Sigmoid colon (tissue), 7 donors: ENCODE measurements around the gene SLC19A1. TPM values are rescaled to one million over a fixed set of nuclear protein-coding genes. Genes with fewer than 3 reads are reported as not detected.
A peak's percentile ranks its signal among the peaks of the same experiment; 100 is the strongest.

Experiments used
- DNase-seq: peaks from one replicate; pipeline ENCODE4 v3.0.0-alpha.2; 2019
- H3K27ac ChIP-seq, 4 donors: fragments of 200-600 bp; sonication (generic); one replicate each; pipeline ENCODE4 v1.5.1; 2016 to 2019; ENCODE audit warnings: mild to moderate bottlenecking in 1 of 4
- H3K27me3 ChIP-seq, 3 donors: fragments of 200-600 bp; sonication (generic); one replicate each; pipeline ENCODE4 v1.5.1; 2019; ENCODE audit warnings: mild to moderate bottlenecking in 1 of 3
- H3K36me3 ChIP-seq, 4 donors: fragments of 200-600 bp; sonication (generic); one replicate each; pipeline ENCODE4 v1.5.1; 2016 to 2019
- H3K4me1 ChIP-seq, 4 donors: fragments of 200-600 bp; sonication (generic); one replicate each; pipeline ENCODE4 v1.5.1; 2017 to 2019
- H3K4me3 ChIP-seq, 4 donors: fragments of 200-600 bp; sonication (generic); one replicate each; pipeline ENCODE4 v1.5.1; 2017 to 2019; ENCODE audit warnings: mild to moderate bottlenecking in 2 of 4, moderate library complexity in 1 of 4
- H3K9me3 ChIP-seq, 4 donors: fragments of 200-600 bp in 3 of 4; sonication (generic) in 3 of 4; one replicate each; pipeline versions ENCODE4 v1.5.1 to v1.6.1; 2013 to 2019
- EP300 ChIP-seq, 4 donors: sonication (generic); formaldehyde crosslinking; IDR thresholded peaks; one replicate each; pipeline ENCODE4 v1.6.1; 2017; ENCODE audit warnings: antibody characterized with exemption in 4 of 4
- POLR2A ChIP-seq, 2 donors: fragments of 450-650 bp; IDR thresholded peaks; one replicate each; pipeline ENCODE4 v1.6.1; 2016; ENCODE audit warnings: antibody characterized with exemption in 2 of 2, mild to moderate bottlenecking in 2 of 2, moderate library complexity in 2 of 2
- POLR2AphosphoS5 ChIP-seq, 4 donors: sonication (generic); formaldehyde crosslinking; IDR thresholded peaks; one replicate each; pipeline ENCODE4 v1.6.1; 2017; ENCODE audit warnings: antibody characterized with exemption in 4 of 4
- WGBS, 2 donors: extraction: QIAGEN DNeasy Blood & Tissue Kit; methylation state at CpG; one replicate each; pipeline ENCODE4 v1.1.7; 2013; 5-methylcytosine and 5-hydroxymethylcytosine counted together
- intact Hi-C: fragments of 100-400 bp; cut with DNase I; formaldehyde crosslinking; loops from one replicate; pipeline ENCODE4 v1.15.1; 2023
- polyA plus RNA-seq, 3 donors: library from polyadenylated mRNA; stranded (reverse); fragments of 200-250 nt; gene quantifications; one replicate each; pipeline ENCODE4 v1.2.3, GENCODE V29; 2013
- total RNA-seq, 4 donors: library from RNA; depleted of rRNA; stranded (reverse); fragments of >200 nt; gene quantifications; one replicate each; pipeline ENCODE4 v1.1.0, GENCODE V29; 2016
- TF ChIP-seq, protein P1 (sequence below), 4 experiments: fragments of 450-650 bp in 3 of 4; fragments of 200-600 bp in 1 of 4; IDR thresholded peaks; one replicate each; pipeline ENCODE4 v1.5.1; 2016 to 2019; ENCODE audit warnings: antibody characterized with exemption in 4 of 4, mild to moderate bottlenecking in 3 of 4, moderate library complexity in 2 of 4
- donor health status: healthy with polysubstance abuse.
- donor health status: Bipolar disorder and iron deficiency.
- donor health status: healthy.

Gene SLC19A1
- total and polyA plus RNA-seq, 7 donors: 1.8 to 10.7 (median 2.5) TPM

DNA sequence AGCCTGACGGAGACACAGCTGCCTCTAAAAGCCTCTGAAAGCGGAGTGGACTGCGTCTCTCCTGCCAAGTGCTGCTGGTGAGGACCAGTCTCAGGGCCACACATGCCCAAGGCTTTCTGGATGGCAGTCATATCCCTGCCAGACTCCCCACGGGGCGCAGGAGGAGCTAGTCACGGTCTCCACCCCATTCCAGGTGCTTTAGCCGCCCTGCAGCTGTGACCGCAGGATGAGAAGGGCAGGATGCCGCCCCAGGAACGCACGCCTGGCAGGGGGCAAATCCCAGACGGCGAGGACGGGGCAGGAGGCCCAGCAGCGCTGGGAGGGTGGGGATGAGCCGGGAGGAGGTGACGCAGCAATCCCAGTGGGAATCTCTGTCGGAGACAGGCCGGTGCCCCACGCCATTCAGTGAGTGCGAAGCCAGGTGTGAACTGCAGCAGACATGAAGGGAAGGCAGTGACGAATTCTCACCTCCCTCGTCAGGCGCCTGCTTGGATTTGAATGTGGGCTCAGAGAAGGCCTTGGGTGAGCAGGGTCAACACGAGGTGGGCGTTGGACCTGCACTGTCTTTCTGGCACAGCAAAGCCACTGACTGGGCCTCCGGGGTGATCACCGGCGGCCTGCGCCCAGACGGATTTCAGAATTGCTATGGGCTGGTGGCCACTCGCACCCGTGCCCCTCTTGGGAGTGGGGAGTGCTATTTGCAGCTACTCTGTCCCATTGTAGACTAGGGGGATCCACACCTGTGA is 38.5 kb upstream of the SLC19A1 start:
- Histone ChIP-seq H3K27ac (no peak overlapping the region), H3K4me3 (no peak overlapping the region), H3K9me3 (peaks cover 0 to 5% (median 0%) of the 10 kb centered on the region in 4 donors), H3K36me3 (no peaks in the 10 kb centered on the region), H3K4me1 (no peaks in the 10 kb centered on the region), H3K27me3 (no peaks in the 10 kb centered on the region)
- peak; percentile 41 for DNase-seq
- TF ChIP-seq POLR2AphosphoS5 (IDR thresholded peaks at IDR 0.05): no peak
- TF ChIP-seq EP300 (IDR thresholded peaks at IDR 0.05): no peak
- no peak for TF ChIP-seq POLR2A (IDR thresholded peaks at IDR 0.05)
- TF ChIP-seq, protein P1, sequence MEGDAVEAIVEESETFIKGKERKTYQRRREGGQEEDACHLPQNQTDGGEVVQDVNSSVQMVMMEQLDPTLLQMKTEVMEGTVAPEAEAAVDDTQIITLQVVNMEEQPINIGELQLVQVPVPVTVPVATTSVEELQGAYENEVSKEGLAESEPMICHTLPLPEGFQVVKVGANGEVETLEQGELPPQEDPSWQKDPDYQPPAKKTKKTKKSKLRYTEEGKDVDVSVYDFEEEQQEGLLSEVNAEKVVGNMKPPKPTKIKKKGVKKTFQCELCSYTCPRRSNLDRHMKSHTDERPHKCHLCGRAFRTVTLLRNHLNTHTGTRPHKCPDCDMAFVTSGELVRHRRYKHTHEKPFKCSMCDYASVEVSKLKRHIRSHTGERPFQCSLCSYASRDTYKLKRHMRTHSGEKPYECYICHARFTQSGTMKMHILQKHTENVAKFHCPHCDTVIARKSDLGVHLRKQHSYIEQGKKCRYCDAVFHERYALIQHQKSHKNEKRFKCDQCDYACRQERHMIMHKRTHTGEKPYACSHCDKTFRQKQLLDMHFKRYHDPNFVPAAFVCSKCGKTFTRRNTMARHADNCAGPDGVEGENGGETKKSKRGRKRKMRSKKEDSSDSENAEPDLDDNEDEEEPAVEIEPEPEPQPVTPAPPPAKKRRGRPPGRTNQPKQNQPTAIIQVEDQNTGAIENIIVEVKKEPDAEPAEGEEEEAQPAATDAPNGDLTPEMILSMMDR (IDR thresholded peaks at IDR 0.05): no peak
- intact Hi-C loops: no loop called here
- WGBS, 2 donors: 67 to 71% methylated on average over 33 of the region's 33 CpGs

DNA sequence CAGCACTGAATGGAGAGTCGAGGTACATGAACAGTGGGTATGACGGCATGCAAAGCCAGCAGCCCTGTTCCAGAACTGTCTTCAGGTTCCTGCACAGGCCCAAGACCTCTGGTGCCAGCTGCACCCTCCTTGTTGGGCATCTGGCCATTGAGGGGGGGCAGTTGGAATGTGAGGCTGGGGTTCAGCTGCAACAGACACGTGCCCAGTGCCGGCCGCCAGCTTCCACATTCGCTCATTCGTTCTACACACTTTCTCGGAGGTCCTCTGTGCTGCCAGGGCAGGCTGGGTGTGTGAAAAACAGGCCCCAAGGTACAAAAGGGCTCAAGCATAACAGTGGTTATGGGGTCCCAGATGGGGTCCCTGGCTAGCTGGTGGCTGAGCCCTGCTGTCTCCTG is 37.9 kb upstream of the SLC19A1 start:
- no peak for DNase-seq
- no peaks in the 10 kb centered on the region for H3K9me3 ChIP-seq
- no peak overlapping the region for H3K27ac ChIP-seq
- no peaks in the 10 kb centered on the region for H3K4me1 ChIP-seq
- WGBS, 2 donors: 89 to 90% methylated on average over 8 of the region's 8 CpGs
- TF ChIP-seq POLR2A (IDR thresholded peaks at IDR 0.05) (no peak), POLR2AphosphoS5 (IDR thresholded peaks at IDR 0.05) (no peak), EP300 (IDR thresholded peaks at IDR 0.05) (no peak)
- TF ChIP-seq, protein P1 (IDR thresholded peaks at IDR 0.05): no peak
- no peak overlapping the region for H3K4me3 ChIP-seq
- no peaks in the 10 kb centered on the region for H3K27me3 ChIP-seq
- no peaks in the 10 kb centered on the region for H3K36me3 ChIP-seq
- intact Hi-C loops: no loop called here

DNA sequence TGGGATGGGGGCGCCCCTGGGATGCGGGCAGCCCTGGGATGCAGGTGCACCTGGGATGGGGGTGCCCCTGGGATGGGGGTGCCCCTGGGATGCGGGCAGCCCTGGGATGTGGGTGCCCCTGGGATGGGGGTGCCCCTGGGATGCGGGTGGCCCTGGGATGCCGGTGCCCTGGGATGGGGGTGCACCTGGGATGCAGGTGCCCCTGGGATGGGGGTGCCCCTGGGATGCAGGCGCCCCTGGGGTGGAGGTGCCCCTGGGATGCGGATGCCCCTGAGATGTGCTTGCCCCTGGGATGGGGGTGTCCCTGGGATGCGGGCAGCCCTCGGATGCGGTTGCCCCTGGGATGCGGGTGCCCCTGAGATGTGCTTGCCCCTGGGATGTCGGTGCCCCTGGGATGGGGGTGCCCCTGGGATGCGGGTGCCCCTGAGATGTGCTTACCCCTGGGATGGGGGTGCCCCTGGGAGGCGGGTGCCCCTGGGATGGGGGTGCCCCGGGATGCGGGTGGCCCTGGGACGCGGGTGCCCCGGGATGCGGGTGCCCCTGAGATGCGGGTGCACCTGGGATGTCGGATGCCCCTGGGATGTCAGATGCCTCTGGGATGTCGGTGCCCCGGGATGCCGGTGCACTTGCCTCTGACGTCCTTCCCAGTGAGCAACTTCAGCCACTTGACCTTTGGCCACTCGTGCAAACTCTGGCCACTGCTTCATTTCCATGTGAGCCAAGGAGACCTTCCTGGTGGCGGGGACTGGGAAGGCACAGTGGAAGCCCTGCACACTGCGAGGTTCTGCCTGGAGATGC is 37.3 kb upstream of the SLC19A1 start:
- Histone ChIP-seq H3K27ac (no peak overlapping the region), H3K9me3 (no peaks in the 10 kb centered on the region), H3K27me3 (no peaks in the 10 kb centered on the region), H3K4me3 (no peak overlapping the region), H3K36me3 (no peaks in the 10 kb centered on the region), H3K4me1 (no peaks in the 10 kb centered on the region)
- DNase-seq: peak; percentile 61
- WGBS, 2 donors: 84 to 93% methylated on average over 29 of the region's 29 CpGs
- no peak for TF ChIP-seq EP300 (IDR thresholded peaks at IDR 0.05)
- no peak for TF ChIP-seq POLR2AphosphoS5 (IDR thresholded peaks at IDR 0.05)
- TF ChIP-seq, protein P1 (IDR thresholded peaks at IDR 0.05): no peak
- no peak for TF ChIP-seq POLR2A (IDR thresholded peaks at IDR 0.05)
- intact Hi-C loops: no loop called here

DNA sequence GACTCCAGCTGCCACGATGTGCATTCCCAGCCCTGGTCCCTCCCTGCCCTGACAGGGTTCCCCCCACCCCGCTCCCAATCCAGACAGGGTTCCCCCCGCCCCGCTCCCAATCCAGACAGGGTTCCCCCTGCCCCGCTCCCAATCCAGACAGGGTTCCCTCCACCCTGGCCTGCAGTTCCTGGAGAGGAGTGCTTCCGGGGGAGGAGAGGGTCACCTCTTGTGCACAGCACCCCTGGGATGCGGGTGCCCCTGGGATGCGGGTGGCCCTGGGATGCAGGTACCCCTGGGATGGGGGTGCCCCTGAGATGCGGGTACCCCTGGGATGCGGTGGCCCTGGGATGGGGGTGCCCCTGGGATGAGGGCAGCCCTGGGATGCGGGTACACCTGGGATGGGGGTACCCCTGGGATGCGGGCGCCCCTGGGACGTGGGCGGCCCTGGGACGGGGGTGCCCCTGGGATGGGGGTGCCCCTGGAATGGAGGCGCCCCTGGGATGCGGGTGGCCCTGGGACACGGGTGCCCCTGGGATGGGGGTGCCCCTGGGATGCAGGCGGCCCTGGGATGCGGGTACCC is 36.7 kb upstream of the SLC19A1 start:
- no peaks in the 10 kb centered on the region for H3K9me3 ChIP-seq
- H3K4me1 ChIP-seq: peaks cover 0 to 6% (median 2%) of the 10 kb centered on the region in 4 donors
- TF ChIP-seq EP300 (IDR thresholded peaks at IDR 0.05) (no peak), POLR2AphosphoS5 (IDR thresholded peaks at IDR 0.05) (no peak), POLR2A (IDR thresholded peaks at IDR 0.05) (no peak)
- TF ChIP-seq, protein P1 (IDR thresholded peaks at IDR 0.05): no peak
- WGBS, 2 donors: 91 to 95% methylated on average over 21 of the region's 21 CpGs
- DNase-seq: peak; percentile 54
- no peak overlapping the region for H3K4me3 ChIP-seq
- intact Hi-C loops: no loop called here
- H3K27me3 ChIP-seq: no peaks in the 10 kb centered on the region
- H3K27ac ChIP-seq: no peak overlapping the region
- no peaks in the 10 kb centered on the region for H3K36me3 ChIP-seq
